Measurements from ENCODE around the gene GOLGA6A.
"Not testable (repeated sequence)": the region's sequence is repeated elsewhere in the genome, so short reads cannot be mapped to it uniquely, and the experiment has no call there.

The GOLGA6A gene

GRCh38 chr15:74099963-74100733, 17.8 kb upstream of the GOLGA6A start:
- not testable (repeated sequence) for DNase-seq

- not testable (repeated sequence) for DNase-seq
Measured at GRCh38 chr15:74096753-74097474, 14.6 kb upstream of the GOLGA6A start.

- not testable (repeated sequence) for DNase-seq
Measured at GRCh38 chr15:74095610-74096009, 13.3 kb upstream of the GOLGA6A start.

- DNase-seq: not testable (repeated sequence)
Measured at GRCh38 chr15:74094567-74094966, 12.2 kb upstream of the GOLGA6A start.

- not testable (repeated sequence) for DNase-seq
Measured at GRCh38 chr15:74075781-74076180, 6.6 kb downstream of the GOLGA6A start.

- not testable (repeated sequence) for DNase-seq
Measured at GRCh38 chr15:74072614-74073337, 9.6 kb downstream of the GOLGA6A start.

GRCh38 chr15:74072132-74072531, 10.2 kb downstream of the GOLGA6A start:
- DNase-seq: not testable (repeated sequence)

GRCh38 chr15:74071645-74072044, 10.7 kb downstream of the GOLGA6A start:
- DNase-seq: not testable (repeated sequence)

GRCh38 chr15:74065684-74066411, 16.5 kb downstream of the GOLGA6A start:
- DNase-seq: not testable (repeated sequence)

- DNase-seq: not testable (repeated sequence)
Measured at GRCh38 chr15:74064822-74065221, 17.5 kb downstream of the GOLGA6A start.

GRCh38 chr15:74064183-74064582, 18.2 kb downstream of the GOLGA6A start:
- not testable (repeated sequence) for DNase-seq

- not testable (repeated sequence) for DNase-seq
Measured at GRCh38 chr15:74063425-74064146, 18.8 kb downstream of the GOLGA6A start.

- no peak for DNase-seq
Measured at GRCh38 chr15:74062671-74063070, 19.7 kb downstream of the GOLGA6A start.

GRCh38 chr15:74062236-74062635, 20.1 kb downstream of the GOLGA6A start:
- no peak for DNase-seq

GRCh38 chr15:74060251-74060650, 22.1 kb downstream of the GOLGA6A start:
- no peak for DNase-seq

- DNase-seq: not testable (repeated sequence)
Measured at GRCh38 chr15:74059050-74059833, 23.1 kb downstream of the GOLGA6A start.

- not testable (repeated sequence) for DNase-seq
Measured at GRCh38 chr15:74056330-74056729, 26.0 kb downstream of the GOLGA6A start.

- DNase-seq: no peak
Measured at GRCh38 chr15:74055804-74056203, 26.5 kb downstream of the GOLGA6A start.

- DNase-seq: peak; percentile 74
Measured at GRCh38 chr15:74053941-74054529, 28.3 kb downstream of the GOLGA6A start.

- no peak for DNase-seq
Measured at GRCh38 chr15:74053517-74053916, 28.8 kb downstream of the GOLGA6A start.

All from NCI-H146 (cell line).